ENCODE results near the gene NECTIN4.
A peak's percentile ranks its signal among the peaks of the same experiment; 100 is the strongest.

The NECTIN4 gene

GRCh38 chr1:161083748-161084596 is 5.4 kb downstream of the NECTIN4 start:
- FAIRE-seq (peak; percentile 67), DNase-seq (ENCODE audit: insufficient read length, low spot score) (no peak)

- DNase-seq (ENCODE audit: insufficient read length, low spot score) (peak; percentile 81), FAIRE-seq (peak; percentile 91)
Measured at GRCh38 chr1:161082996-161083747, 6.2 kb downstream of the NECTIN4 start.

- DNase-seq (ENCODE audit: insufficient read length, low spot score) (no peak), FAIRE-seq (no peak)
Measured at GRCh38 chr1:161082483-161082882, 6.9 kb downstream of the NECTIN4 start.

GRCh38 chr1:161081519-161081918 is 7.8 kb downstream of the NECTIN4 start:
- DNase-seq (ENCODE audit: insufficient read length, low spot score), result no peak
- no peak for FAIRE-seq

- DNase-seq (ENCODE audit: insufficient read length, low spot score) (no peak), FAIRE-seq (no peak)
Measured at GRCh38 chr1:161080441-161081405, 8.6 kb downstream of the NECTIN4 start.

- no peak for FAIRE-seq
- DNase-seq (ENCODE audit: insufficient read length, low spot score), result no peak
Measured at GRCh38 chr1:161079436-161080110, 9.8 kb downstream of the NECTIN4 start.

GRCh38 chr1:161077426-161077825 is 11.9 kb downstream of the NECTIN4 start:
- FAIRE-seq (no peak), DNase-seq (ENCODE audit: insufficient read length, low spot score) (no peak)

GRCh38 chr1:161076410-161076809 is 12.9 kb downstream of the NECTIN4 start:
- no peak for FAIRE-seq
- DNase-seq (ENCODE audit: insufficient read length, low spot score), result no peak

GRCh38 chr1:161074676-161075368 is 14.5 kb downstream of the NECTIN4 start:
- FAIRE-seq (no peak), DNase-seq (ENCODE audit: insufficient read length, low spot score) (no peak)

- no peak for FAIRE-seq
Measured at GRCh38 chr1:161073474-161074121, 15.8 kb downstream of the NECTIN4 start.

GRCh38 chr1:161072751-161073449 is 16.5 kb downstream of the NECTIN4 start:
- FAIRE-seq (no peak), DNase-seq (ENCODE audit: insufficient read length, low spot score) (no peak)

More at GRCh38 chr1:161073474-161074121, 15.8 kb downstream of the NECTIN4 start:
- DNase-seq (ENCODE audit: insufficient read length, low spot score), result no peak

- DNase-seq (ENCODE audit: insufficient read length, low spot score), result peak; percentile 38
- FAIRE-seq, result no peak
Measured at GRCh38 chr1:161071886-161072371, 17.4 kb downstream of the NECTIN4 start.

GRCh38 chr1:161070761-161071160 is 18.6 kb downstream of the NECTIN4 start:
- no peak for FAIRE-seq
- no peak for DNase-seq (ENCODE audit: insufficient read length, low spot score)

- DNase-seq (ENCODE audit: insufficient read length, low spot score) (no peak), FAIRE-seq (no peak)
Measured at GRCh38 chr1:161069731-161070270, 19.6 kb downstream of the NECTIN4 start, which contains the start of gene ARHGAP30. TSS of gene ARHGAP30 (minus strand) at chr1:161069891. CDS start at chr1:161069624, 267 bp downstream.

- FAIRE-seq (no peak), DNase-seq (ENCODE audit: insufficient read length, low spot score) (no peak)
Measured at GRCh38 chr1:161069241-161069640, 20.1 kb downstream of the NECTIN4 start.

- DNase-seq (ENCODE audit: insufficient read length, low spot score) (no peak), FAIRE-seq (no peak)
Measured at GRCh38 chr1:161068306-161069234, 20.8 kb downstream of the NECTIN4 start.

- DNase-seq (ENCODE audit: insufficient read length, low spot score), result no peak
- no peak for FAIRE-seq
Measured at GRCh38 chr1:161066694-161067093, 22.7 kb downstream of the NECTIN4 start.
